HG03432 (cell line): ENCODE data around the gene HINT1.
"Not testable (repeated sequence)": the region's sequence is repeated elsewhere in the genome, so short reads cannot be mapped to it uniquely, and the experiment has no call there.

ENCODE experiments used
- ATAC-seq: cut with Tn5 transposase; IDR thresholded peaks from one replicate; pipeline ENCODE4 v1.9.1; 2021; ENCODE audit warnings: mild to moderate bottlenecking, moderate library complexity; ENCODE audit not compliant: unreplicated experiment

Gene HINT1

DNA sequence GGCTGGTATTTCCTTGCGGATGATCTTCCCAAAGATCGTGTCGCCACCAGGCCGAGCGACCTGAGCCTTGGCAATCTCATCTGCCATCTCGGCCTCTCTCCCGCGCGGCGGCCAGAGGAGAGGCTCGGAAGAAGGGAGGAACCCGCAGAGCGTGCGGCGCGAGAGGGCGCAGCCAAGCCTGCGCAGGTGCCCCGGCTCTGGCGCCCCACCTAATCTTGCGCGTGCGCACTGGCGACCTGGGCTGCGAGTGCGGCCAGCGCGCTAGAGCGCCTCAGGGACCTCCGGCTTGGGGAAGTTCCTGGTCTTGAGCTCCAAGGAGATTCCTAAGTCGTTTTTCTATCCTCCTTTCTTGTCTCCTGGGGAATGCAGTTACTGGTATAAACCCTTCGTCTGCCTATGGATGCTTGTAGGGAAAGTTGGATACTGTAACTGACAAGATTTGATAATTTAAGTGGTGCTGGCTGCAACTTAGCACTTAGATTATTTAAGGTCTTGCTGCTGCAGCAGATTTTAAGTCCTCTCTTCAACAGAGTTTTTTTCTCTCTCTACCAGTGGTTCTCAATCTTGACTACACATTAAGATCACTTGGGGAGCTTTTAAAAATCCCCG is at the start of gene HINT1:
Gene HINT1, minus strand, starts transcription at position 138 of the 609 bp plus-strand sequence. Its CDS starts 51 bp downstream, at position 87.
- peak; percentile 87 for ATAC-seq

DNA sequence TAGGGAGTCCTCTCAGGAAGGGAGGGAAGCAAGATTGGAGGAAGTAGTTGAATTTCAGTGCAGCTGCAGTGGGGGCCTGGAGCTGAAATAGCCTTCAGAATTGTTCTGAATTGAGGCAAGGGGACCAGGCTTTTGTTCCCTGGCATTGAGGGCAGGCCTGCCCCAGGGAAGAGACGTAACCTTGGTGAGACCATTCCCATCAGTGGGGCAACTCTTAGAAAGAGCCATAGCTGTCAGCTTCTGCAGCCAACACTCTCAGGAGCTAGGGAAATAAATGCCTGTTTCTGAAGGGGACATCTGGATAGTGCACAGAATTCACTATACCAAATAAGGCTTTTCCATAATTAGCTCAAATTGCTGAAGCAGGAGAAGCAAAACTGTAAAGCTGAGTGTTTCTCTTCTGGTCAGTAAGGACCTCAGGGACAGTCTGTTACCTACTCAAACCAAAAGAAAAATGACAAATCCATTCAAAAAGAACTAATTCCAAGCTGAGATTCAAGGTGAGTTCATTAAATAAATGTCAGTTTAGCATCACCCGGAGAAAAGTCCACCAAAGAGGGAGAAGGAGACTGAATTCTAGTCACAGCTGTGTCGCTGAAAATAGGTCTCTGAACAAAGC is 49.7 kb upstream of the HINT1 start:
- no peak for ATAC-seq

DNA sequence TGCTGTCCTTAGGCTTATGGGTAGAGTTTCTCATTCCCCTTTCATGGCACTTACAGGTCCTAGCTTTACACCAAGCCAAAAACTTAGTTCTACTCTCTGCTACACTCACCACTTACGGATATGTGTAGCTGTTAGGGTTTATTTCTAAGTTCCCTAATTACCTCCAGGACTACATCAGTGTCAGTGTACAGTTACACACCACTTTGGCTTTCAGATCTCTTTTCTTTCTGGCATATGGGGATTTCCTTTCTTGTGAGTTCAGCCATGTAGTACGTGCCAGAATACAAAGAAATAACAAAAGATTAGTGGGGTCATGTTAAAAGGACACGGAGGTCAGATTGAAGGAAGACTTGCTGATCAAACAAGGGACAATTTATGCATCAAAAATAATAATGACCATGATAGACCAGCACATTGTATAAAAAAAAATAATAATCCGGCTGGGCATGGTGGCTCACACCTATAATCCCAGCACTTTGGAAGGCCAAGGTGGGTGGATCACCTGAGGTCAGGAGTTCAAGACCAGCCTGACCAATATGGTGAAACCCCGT is 47.5 kb upstream of the HINT1 start:
- peak; percentile 63 for ATAC-seq

DNA sequence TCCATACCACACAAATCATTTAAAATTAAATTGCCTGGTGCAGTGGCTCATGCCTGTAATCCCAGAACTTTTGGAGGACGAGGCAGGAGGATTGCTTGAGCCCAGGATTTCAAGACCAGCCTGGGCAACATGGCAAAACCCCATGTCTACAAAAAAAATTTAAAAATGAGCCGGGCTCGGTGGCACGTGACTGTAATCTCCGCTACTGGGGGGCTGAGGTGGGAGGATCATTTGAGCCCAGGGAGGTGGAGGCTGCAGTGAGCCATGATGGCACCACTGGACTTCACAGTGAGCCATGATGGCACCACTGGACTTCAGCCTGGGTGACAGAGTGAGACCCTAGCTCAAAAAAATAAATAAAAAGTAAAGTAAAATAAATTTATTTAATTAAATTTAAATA is 46.6 kb upstream of the HINT1 start:
- no peak for ATAC-seq

DNA sequence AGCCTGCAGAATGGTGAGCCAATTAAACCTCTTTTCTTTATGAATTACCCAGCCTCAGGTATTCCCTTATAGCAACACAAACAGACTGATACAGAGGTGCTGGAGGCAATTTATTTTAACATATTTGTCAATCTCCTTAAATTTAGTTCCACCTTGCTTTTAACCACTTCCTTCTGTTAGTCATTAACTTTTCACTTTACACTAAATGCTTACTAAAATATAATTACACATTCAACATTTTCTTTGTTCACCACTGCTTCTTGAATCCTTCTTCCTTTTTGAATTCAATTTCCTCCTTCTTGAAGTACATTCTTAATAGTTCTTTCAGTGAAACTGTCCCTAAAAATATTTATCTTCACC is 45.1 kb upstream of the HINT1 start:
- no peak for ATAC-seq

DNA sequence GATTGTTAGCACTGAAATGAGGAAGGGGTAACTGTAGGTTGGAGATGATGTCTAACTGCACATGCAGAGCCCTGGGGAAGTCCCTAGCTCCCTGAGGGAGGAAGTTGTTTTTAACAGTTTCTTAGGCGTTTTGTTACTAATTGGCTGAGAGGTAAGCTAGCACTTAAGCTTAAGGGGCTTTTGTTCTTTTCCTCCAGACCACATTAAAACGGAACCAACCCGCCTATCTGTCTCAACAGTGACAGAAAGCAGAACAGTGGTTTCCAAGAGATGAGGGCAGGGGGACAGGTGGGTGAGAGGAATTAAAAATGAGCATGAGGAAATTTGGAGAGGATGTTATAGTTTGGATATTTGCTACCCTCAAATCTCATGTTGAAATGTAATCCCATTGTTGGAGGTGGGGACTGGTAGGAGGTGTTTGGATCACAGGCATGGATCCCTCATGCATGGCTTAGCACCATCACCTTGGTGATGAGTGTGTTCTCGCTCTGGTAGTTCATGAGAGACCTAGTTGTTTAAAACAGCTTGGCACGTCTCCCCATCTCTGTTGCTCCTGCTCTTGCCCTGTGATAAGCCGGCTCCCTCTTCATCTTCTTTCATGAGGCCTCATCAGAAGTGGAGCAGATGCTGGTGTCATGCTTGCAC is 44.6 kb upstream of the HINT1 start:
- ATAC-seq: peak; percentile 83

DNA sequence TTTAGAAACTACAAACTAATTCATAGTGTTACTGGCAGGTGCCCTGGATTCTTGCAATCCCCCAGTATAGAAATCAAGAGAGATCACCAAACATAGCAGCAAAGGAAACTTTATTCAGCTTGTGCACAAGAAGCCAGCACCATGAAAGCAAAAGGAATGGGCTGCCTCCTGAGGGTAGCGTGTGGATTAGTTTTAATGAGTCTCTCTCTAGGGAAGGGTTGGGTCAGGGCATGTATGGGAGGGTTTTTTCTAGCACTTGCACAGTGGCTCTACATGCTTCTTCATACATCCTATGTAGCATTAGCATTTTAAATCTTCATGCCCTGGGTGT is 44.1 kb upstream of the HINT1 start:
- ATAC-seq: no peak

DNA sequence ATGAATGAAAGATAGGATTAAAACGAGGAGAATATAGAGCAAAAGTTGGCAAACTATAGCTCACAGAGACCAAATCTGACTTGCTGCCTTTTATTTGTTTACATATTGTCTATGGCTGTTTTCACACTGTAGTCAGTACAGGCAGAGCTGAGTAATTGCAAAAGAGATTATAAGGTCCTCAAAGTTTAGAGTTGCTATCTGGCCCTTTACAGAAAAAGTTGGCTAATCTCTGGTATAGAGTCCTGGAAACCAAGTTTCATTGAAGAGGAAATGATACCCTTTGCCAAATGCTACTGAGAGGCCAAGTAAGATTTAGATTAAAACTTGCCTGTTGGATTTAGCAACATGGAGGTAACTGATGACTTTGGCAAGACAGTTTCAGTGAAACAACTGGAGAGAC is 41.7 kb upstream of the HINT1 start:
- no peak for ATAC-seq

DNA sequence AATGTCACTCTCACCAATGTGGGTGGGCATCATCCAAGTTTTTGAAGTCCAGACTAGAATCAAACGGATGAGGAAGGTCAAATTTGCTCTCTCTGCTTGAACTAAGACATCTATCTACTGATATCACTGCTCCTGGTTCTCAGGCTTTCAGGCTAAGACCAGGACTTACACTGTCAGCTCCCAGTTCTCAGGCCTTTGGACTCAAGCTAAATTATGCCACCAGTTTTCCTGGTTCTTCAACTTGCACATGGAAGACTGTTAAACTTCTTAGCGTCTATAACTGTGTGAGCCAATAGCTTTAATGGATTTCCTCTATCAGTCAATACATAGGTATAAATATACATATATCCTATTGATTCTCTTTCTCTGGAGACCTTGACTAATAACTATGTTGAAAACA is 41.0 kb upstream of the HINT1 start:
- ATAC-seq: no peak

DNA sequence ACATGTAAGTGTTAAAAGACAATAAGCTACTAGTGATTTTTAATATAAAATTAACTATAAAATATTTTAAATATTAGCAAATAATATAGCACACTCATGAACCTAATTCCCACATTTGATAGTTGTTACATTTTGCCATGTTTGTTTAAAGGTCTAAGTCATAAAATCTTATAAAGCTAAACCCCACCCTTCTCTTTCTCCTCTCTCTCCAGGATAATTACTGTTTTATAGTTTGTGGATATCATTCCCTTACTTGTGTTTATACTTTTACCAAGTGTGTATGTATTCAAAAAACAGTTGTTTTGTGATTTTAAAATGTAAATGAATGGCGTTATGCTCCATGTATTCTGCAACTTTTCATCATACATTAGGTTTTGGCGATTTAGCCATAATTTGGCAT is 39.9 kb upstream of the HINT1 start:
- ATAC-seq: no peak

DNA sequence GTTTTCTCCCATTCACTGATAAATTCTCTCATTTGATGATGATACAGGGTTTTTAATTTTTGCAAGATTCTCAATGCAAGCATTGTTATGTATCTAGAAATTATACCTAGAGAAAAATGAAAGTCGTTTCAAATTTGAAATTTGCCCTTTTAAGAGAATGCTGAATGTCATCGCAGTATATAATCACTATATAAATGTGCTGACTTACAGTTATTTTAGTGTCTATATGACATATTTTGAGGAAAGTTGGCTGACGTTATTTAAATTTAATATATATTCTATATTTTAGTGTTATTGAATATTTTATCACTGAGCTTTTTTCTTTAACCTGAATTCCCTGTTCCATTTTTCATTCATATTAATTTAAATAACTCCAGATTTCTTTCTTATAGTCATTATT is 35.5 kb upstream of the HINT1 start:
- ATAC-seq: no peak

DNA sequence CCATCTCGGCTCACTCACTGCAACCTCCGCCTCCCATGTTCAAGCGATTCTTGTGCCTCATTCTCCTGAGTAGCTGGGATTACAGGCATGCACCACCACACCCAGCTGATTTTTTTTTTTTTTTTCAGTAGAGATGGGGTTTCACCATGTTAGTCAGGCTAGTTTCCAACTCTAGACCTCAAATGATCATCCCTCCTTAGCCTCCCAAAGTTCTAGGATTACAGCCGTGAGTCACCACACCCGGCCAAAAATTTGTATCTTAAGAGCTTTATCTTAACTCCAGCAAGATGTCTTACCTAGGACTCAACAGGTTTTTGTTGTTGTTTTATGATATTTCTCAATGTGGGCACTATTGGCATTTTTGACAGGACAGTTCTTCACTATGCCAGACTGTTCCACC is 33.6 kb upstream of the HINT1 start:
- no peak for ATAC-seq

DNA sequence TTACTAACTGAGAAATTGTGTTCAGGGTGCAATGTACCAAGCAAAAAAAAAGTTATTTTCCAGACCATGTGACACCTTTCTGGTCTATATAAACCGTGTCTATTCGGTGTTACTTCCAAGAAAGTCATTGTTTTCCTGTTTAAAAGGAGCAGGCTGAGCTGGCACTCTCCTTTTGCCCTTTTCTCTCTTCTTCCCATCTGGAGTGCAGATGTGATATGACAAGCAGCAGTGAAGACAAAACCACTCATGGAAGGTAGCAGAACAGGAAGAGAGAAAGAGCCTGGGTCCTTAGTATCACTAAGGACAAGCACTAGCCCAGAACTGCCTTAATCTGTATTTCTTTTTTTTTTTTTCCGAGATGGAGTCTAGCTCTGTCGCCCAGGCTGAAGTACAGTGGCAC is 31.3 kb upstream of the HINT1 start:
- ATAC-seq: no peak

DNA sequence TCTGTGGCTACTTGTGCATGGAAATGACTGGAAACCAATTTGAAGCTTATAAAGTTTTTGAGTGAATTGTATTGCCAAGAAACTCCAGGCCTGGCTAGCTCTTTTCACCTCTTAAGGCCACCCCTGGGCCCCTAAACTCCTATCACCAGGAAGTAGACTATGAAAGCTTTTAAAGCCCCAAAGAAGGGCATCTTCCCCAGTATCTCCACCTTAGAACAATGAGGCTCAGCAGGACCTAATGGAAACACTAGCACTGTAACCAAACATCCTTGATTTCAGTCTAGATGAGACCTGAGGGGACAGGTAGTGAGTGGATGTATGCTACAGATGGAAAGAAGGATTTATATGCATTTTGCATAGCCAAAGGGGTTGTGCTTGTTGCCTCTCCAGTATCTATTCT is 30.6 kb upstream of the HINT1 start:
- ATAC-seq: no peak

DNA sequence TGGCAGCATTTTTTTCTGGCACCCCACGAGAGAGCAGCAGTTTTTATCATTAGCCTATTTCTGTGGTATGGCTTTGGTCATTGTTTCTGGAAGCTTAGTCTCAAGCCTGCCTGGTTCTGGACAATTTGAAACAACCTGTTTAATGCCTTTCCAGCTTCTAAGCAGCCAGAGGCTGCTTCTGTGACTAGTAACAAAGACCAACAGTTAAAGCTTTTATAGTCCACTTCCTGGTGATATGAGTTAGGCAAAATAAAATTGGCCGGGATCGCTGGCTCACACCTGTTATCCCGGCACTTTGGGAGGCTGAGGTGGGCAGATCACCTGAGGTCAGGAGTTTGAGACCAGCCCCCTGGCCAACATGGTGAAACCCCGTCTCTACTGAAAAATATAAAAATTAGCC is 29.7 kb upstream of the HINT1 start:
- no peak for ATAC-seq

DNA sequence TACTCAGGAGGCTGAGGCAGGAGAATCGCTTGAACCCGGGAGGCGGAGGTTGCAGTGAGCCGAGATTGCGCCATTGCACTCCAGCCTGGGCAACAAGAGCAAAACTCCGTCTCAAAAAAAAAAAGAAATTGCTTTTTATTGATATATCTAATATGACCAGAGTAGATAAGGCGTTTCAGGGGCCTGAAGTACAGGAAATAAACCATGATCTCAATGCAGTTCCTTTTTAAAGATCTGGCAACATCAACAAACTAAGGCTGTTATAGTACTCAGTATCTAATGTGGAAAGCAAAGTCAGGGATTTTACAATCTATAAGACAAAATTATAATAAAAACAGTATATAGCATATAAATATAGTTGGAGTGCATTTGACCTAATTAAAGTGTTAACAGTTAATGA is 28.8 kb upstream of the HINT1 start:
- ATAC-seq: not testable (repeated sequence)

DNA sequence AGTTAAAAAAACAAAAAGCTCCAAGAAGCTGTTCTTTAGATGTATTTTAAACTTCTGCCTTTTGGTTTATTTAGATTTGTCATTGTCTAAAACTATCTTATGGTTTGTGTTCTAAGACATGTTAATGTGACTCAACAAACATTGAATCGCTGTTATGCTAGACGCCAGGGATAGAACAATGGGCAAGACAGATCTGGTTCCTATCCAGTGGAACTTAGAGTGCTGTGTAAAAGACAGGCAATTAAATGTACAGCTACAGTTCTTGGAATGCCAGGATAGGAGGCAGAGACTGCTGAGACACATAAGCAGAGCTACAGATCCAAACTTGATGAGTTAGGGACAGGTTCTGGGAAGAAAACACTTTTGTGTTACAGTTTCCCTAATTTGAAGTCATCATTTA is 28.1 kb upstream of the HINT1 start:
- ATAC-seq: no peak

DNA sequence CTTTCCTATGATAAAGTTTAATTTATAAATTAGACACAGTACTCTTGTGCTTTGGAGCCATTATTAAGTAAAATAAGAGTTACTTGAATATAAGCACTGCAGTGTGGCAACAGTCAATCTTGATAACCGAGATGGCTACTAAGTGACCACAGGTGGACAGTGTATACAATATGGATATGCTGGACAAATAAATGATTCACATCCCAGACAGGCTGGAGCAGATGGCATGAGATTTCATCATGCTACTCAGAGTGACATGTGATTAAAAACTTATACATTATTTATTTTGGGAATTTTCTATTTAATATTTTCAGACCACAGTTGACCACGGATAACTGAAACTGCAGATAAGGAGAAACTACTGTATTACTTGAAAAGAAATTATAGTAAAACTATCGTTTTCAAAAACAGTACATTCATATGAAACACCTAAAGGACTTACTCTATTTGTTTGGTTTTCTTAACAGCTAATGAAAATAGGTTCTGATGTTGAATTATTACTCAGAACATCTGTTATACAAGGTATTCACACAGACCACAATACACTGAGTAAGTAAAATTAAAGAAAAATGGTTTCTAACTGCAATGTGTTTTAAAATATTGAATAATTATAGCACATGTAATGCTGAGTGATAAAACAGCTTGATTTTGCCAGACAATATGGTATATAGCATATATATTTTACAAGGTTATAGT is 21.7 kb upstream of the HINT1 start:
- ATAC-seq: no peak

DNA sequence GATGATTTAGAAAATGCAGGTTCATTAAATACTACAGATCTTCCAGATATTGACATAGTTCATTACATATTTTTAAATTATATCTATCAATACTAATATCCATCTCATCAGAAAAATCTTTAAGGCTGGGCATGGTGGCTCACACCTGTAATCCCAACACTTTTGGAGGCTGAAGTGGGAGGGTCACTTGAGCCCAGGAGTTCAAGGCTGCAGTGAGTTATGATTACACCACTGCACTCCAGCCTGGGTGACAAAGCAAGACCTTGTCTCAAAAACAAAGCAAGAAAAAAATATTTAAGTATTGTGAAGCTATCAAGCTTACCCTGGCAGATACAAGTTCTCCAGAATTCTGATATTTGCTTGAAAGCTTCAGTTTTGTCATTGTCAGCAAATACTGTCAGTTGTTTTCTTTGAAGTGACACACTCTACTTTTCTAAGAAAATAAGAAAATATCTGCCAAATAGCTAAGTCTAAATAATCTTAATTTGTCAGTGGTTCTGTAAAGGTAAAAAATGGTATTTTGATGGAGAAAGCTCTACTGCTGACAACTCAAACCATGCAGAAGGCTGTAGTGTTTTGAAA is 20.6 kb upstream of the HINT1 start:
- no peak for ATAC-seq

DNA sequence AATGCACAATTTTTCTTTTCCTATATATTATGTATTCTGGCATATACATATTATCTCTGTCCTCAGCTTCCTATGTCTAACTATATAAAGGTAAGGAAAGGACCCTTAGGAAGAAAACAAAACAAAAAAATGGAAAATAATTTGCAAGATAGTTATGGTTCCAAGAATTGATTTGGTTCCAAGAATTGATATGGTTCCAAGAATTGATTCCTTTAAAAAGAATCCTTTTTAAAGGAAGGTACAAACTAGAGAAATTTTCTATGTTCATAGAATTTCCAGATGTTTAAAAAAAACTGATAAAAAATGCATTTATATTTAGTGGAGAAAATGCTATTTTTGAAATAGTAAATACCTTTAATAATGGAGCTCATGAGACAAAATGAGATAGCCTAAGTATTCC is 17.8 kb upstream of the HINT1 start:
- no peak for ATAC-seq

DNA sequence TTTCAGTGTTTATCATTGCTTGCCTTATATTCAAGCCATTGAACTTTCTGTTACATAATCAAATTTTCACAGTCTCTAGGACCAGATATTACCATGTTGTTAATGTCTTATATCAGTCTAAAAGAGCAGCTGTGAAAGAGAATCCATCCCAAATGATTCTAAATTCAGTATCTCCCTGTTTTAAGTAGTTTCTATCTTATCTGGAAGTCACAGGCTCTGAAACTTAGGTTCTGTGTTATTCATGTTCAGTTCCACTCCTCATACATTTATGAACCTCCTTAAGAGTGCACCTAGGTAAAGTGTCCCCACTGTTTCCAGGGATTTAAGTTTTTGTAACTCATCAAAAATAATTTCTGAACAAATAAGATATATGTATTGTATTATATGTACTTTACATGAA is 15.4 kb upstream of the HINT1 start:
- no peak for ATAC-seq
